HEK293 (cell line): ENCODE results near the gene CD300LG.

ENCODE experiments used
- CTCF ChIA-PET: fragments of 350-600 bp; formaldehyde crosslinking; extraction: SDS; loops from one replicate; lab custom pipeline; 2021; ENCODE audit warnings: antibody characterized with exemption; lab: Yijun Ruan, JAX
- POLR2A ChIA-PET: fragments of 300-600 bp; formaldehyde crosslinking; extraction: SDS; loops from one replicate; lab custom pipeline; 2020; ENCODE audit warnings: antibody characterized with exemption, inconsistent platforms; lab: Yijun Ruan, JAX
- H3K27ac ChIP-seq: fragments of 200-500 bp; sonication (Bioruptor generic); 2 replicates; pipeline ENCODE4 v1.5.1; 2014; ENCODE audit warnings: low read depth, low read length, control low read depth, inconsistent platforms; ENCODE audit errors: extremely low read depth
- H3K36me3 ChIP-seq, 2 experiments: fragments of 200-500 bp in 1 of 2; sonication (Bioruptor generic) in 1 of 2; 1 replicate in 1 of 2; 2 replicates in 1 of 2; pipeline ENCODE4 v1.5.1; 2014 to 2017; ENCODE audit warnings: inconsistent platforms in 2 of 2, low read length in 2 of 2; ENCODE audit not compliant: control insufficient read depth in 2 of 2, insufficient read depth in 1 of 2
- H3K4me1 ChIP-seq: fragments of 200-500 bp; sonication (Bioruptor generic); 2 replicates; pipeline ENCODE4 v1.5.1; 2014; ENCODE audit warnings: mild to moderate bottlenecking, low read length, inconsistent platforms; ENCODE audit not compliant: control insufficient read depth, insufficient read depth
- H3K4me3 ChIP-seq: 2 replicates; pipeline ENCODE4 v1.5.1; 2011; ENCODE audit warnings: low read depth, mild to moderate bottlenecking, control low read depth, low read length, moderate library complexity
- H3K9me3 ChIP-seq: fragments of 200-500 bp; sonication (Bioruptor generic); 2 replicates; pipeline ENCODE4 v1.5.1; 2014; ENCODE audit warnings: low read depth, low read length, inconsistent platforms; ENCODE audit not compliant: control insufficient read depth, insufficient read depth
- BCL11A ChIP-seq: fragments of 450-650 bp; formaldehyde crosslinking; IDR thresholded peaks from 2 replicates; pipeline ENCODE4 v1.5.1; 2016; ENCODE audit warnings: low read depth, missing biosample characterization, missing genetic modification characterization
- EGR2 ChIP-seq: fragments of 450-650 bp; formaldehyde crosslinking; IDR thresholded peaks from 2 replicates; pipeline ENCODE4 v1.5.1; 2016; ENCODE audit warnings: low read depth, missing biosample characterization, missing genetic modification characterization
- KLF1 ChIP-seq: fragments of 450-650 bp; formaldehyde crosslinking; IDR thresholded peaks from 2 replicates; pipeline ENCODE4 v1.5.1; 2016; ENCODE audit warnings: missing biosample characterization, missing genetic modification characterization
- SCRT2 ChIP-seq: fragments of 450-650 bp; formaldehyde crosslinking; IDR thresholded peaks from 2 replicates; pipeline ENCODE4 v1.5.1; 2016; ENCODE audit warnings: missing biosample characterization, missing genetic modification characterization
- YY2 ChIP-seq: fragments of 450-650 bp; formaldehyde crosslinking; IDR thresholded peaks from 2 replicates; pipeline ENCODE4 v1.5.1; 2016; ENCODE audit warnings: missing biosample characterization, missing genetic modification characterization
- ZFHX2 ChIP-seq: fragments of 450-650 bp; formaldehyde crosslinking; conservative IDR thresholded peaks from 2 replicates; pipeline ENCODE4 v1.5.1; 2016; ENCODE audit warnings: missing biosample characterization, missing genetic modification characterization
- ZFP41 ChIP-seq: fragments of 450-650 bp; formaldehyde crosslinking; IDR thresholded peaks from 2 replicates; pipeline ENCODE4 v1.5.1; 2016; ENCODE audit warnings: missing biosample characterization, missing genetic modification characterization, borderline replicate concordance
- ZNF121 ChIP-seq: fragments of 450-650 bp; formaldehyde crosslinking; IDR thresholded peaks from 2 replicates; pipeline ENCODE4 v1.5.1; 2016; ENCODE audit warnings: missing biosample characterization, missing genetic modification characterization
- ZNF169 ChIP-seq: fragments of 450-650 bp; formaldehyde crosslinking; IDR thresholded peaks from 2 replicates; pipeline ENCODE4 v1.5.1; 2016; ENCODE audit warnings: missing biosample characterization, missing genetic modification characterization
- ZNF248 ChIP-seq: fragments of 450-650 bp; formaldehyde crosslinking; IDR thresholded peaks from 2 replicates; pipeline ENCODE4 v1.5.1; 2017; ENCODE audit warnings: missing biosample characterization, missing genetic modification characterization
- ZNF341 ChIP-seq: fragments of 450-650 bp; formaldehyde crosslinking; IDR thresholded peaks from 2 replicates; pipeline ENCODE4; 2016; ENCODE audit warnings: low read depth, missing biosample characterization, missing genetic modification characterization
- ZNF433 ChIP-seq: fragments of 450-650 bp; formaldehyde crosslinking; IDR thresholded peaks from 2 replicates; pipeline ENCODE4 v1.5.1; 2016; ENCODE audit warnings: missing biosample characterization, missing genetic modification characterization, low read depth
- ZNF707 ChIP-seq: fragments of 450-650 bp; formaldehyde crosslinking; IDR thresholded peaks from 2 replicates; pipeline ENCODE4 v1.5.1; 2016; ENCODE audit warnings: missing biosample characterization, missing genetic modification characterization
- TF ChIP-seq, protein P1 (sequence below): fragments of 450-650 bp; formaldehyde crosslinking; IDR thresholded peaks from 2 replicates; pipeline ENCODE4 v1.5.1; 2017; ENCODE audit warnings: missing biosample characterization, mild to moderate bottlenecking, missing genetic modification characterization, moderate library complexity
- TF ChIP-seq, protein P2 (sequence below): fragments of 450-650 bp; formaldehyde crosslinking; IDR thresholded peaks from 2 replicates; pipeline ENCODE4 v1.5.1; 2016; ENCODE audit warnings: missing biosample characterization, missing genetic modification characterization
- TF ChIP-seq, protein P3 (sequence below): fragments of 450-650 bp; formaldehyde crosslinking; IDR thresholded peaks from 2 replicates; pipeline ENCODE4 v1.5.1; 2016; ENCODE audit warnings: missing biosample characterization, missing genetic modification characterization
- TF ChIP-seq, protein P4 (sequence below): fragments of 450-650 bp; formaldehyde crosslinking; optimal IDR thresholded peaks from 2 replicates; pipeline ENCODE3; 2016; ENCODE audit warnings: missing biosample characterization, mild to moderate bottlenecking, missing genetic modification characterization
- TF ChIP-seq, protein P5 (sequence below): fragments of 450-650 bp; formaldehyde crosslinking; IDR thresholded peaks from 2 replicates; pipeline ENCODE4 v1.5.0; 2017; ENCODE audit warnings: missing biosample characterization, missing genetic modification characterization, borderline replicate concordance
- TF ChIP-seq, protein P6 (sequence below): fragments of 450-650 bp; formaldehyde crosslinking; IDR thresholded peaks from 2 replicates; pipeline ENCODE4 v1.5.1; 2017; ENCODE audit warnings: missing biosample characterization, missing genetic modification characterization

Gene CD300LG

DNA sequence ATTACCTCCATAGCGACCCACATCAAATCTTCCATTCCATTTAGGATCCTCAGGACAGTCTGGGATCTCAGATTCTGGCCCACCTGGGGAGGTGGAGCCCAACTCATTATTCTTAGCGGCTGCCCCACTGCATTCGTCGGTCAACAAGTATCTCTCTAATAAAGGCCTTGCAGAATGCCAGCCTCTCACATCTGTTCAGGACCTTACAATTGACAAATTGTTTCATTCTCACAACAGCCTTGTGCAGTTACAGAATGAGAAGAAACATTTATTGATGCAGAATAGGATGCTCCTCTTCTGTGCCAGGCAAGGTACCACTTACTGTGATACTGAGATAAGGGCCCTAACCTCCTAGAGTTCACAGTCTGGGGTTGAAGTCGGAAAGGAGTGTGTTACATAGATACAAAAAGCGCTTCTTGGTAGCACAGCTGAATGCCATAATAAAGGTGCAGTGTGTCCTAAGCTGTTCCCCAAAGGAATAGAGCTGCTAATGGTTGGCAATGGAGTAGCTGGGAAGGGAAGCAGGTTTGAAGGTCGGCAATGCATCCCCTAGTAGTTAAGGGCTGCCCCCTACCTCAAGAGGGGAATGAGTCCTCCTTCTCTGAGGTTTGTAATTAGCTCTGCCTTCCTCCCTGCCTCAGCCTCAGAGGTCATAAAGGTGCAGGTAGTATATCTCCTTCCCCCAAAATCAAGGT, 62.7 kb downstream of the CD300LG start (continued):
- TF ChIP-seq, protein P1, sequence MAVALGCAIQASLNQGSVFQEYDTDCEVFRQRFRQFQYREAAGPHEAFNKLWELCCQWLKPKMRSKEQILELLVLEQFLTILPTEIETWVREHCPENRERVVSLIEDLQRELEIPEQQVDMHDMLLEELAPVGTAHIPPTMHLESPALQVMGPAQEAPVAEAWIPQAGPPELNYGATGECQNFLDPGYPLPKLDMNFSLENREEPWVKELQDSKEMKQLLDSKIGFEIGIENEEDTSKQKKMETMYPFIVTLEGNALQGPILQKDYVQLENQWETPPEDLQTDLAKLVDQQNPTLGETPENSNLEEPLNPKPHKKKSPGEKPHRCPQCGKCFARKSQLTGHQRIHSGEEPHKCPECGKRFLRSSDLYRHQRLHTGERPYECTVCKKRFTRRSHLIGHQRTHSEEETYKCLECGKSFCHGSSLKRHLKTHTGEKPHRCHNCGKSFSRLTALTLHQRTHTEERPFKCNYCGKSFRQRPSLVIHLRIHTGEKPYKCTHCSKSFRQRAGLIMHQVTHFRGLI: no peak
- TF ChIP-seq ZNF169 (tag by site-specific recombination) (no peak), ZNF341 (tag by site-specific recombination) (no peak), YY2 (tag by site-specific recombination) (no peak), ZFP41 (tag by site-specific recombination) (no peak)
- TF ChIP-seq, protein P2, sequence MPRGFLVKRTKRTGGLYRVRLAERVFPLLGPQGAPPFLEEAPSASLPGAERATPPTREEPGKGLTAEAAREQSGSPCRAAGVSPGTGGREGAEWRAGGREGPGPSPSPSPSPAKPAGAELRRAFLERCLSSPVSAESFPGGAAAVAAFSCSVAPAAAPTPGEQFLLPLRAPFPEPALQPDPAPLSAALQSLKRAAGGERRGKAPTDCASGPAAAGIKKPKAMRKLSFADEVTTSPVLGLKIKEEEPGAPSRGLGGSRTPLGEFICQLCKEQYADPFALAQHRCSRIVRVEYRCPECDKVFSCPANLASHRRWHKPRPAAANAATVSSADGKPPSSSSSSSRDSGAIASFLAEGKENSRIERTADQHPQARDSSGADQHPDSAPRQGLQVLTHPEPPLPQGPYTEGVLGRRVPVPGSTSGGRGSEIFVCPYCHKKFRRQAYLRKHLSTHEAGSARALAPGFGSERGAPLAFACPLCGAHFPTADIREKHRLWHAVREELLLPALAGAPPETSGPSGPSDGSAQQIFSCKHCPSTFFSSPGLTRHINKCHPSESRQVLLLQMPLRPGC: no peak

DNA sequence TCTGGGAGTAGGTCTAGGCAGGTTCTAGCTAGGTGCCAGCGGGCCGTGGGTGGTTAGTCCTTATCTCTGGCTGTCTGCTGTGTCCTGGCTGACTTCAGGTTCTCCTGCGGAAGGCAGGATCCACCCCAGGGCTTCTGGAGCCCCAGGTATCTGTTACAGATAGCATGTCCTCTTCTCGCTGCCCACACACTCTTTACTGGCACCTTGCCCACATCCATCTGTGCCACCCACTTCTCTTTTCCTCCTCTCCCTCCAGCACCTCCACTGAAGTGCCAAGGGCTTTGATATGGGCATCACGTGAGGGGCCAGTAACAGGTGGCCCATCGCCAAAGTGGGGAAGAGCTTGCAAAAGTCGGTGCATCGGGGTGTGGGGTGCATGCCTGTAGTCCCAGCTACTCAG, 64.9 kb downstream of the CD300LG start:
- TF ChIP-seq ZFHX2 (tag by site-specific recombination) (peak; percentile 83), BCL11A (tag by site-specific recombination) (no peak), EGR2 (tag by site-specific recombination) (peak; percentile 83), SCRT2 (peak; percentile 82)
- TF ChIP-seq, all 188 proteins: peak for 3
- Histone ChIP-seq H3K36me3 (no peaks in the 10 kb centered on the region), H3K4me3 (no peak overlapping the region), H3K9me3 (no peaks in the 10 kb centered on the region), H3K27ac (no peak overlapping the region), H3K4me1 (peaks cover 8% of the 10 kb centered on the region; the same call in 1 of the 2 replicates)
- POLR2A ChIA-PET: no interaction called here
- CTCF ChIA-PET: interaction anchor here (0.6 to 5.6 kb wide), 5 partner anchors 12 to 92 kb away, joined by 3 to 53 read pairs (median 39); partner anchors contain the start of gene PPY

DNA sequence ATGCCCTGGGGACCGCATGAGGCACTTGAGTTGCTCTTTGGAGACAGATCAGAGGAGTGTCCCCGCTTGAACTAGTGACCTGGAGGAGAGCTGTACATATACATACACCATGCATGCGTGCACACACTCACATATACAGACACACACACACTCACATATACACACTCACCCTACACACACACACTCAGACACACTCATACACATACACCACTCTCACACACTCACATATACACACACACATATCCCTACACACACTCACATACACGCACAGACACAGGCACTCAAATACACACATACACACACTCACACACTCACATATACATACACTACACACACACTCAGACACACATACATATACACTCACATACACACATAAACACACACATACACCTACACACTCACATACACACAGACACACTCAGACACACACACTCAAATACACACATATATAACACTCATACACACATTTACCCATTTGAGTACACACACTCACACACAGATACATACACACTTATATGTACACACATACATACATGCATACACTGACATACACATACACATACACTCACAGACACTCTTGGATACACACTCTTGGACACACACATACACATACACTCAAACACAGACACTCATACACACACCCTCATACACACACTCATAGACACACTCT, 65.8 kb downstream of the CD300LG start:
- H3K4me1 ChIP-seq: peaks cover 8% of the 10 kb centered on the region; the same call in 1 of the 2 replicates
- H3K36me3 ChIP-seq: no peaks in the 10 kb centered on the region
- H3K27ac ChIP-seq: no peak overlapping the region
- H3K9me3 ChIP-seq: no peaks in the 10 kb centered on the region
- POLR2A ChIA-PET: no interaction called here
- H3K4me3 ChIP-seq: no peak overlapping the region
- CTCF ChIA-PET: interaction anchor here (0.5 to 4.9 kb wide), 3 partner anchors 31 to 131 kb away, joined by 4 to 53 read pairs (median 21); partner anchors contain the start of gene PPY
- TF ChIP-seq, protein P3, sequence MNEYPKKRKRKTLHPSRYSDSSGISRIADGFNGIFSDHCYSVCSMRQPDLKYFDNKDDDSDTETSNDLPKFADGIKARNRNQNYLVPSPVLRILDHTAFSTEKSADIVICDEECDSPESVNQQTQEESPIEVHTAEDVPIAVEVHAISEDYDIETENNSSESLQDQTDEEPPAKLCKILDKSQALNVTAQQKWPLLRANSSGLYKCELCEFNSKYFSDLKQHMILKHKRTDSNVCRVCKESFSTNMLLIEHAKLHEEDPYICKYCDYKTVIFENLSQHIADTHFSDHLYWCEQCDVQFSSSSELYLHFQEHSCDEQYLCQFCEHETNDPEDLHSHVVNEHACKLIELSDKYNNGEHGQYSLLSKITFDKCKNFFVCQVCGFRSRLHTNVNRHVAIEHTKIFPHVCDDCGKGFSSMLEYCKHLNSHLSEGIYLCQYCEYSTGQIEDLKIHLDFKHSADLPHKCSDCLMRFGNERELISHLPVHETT (tag by site-specific recombination): no peak
- TF ChIP-seq ZNF121 (tag by site-specific recombination): no peak
- TF ChIP-seq KLF1 (tag by site-specific recombination): no peak
- no peak for TF ChIP-seq ZNF433
- TF ChIP-seq ZNF248 (tag by site-specific recombination): peak; percentile 56; the same call in 1 of the 2 replicates
- TF ChIP-seq, protein P4, sequence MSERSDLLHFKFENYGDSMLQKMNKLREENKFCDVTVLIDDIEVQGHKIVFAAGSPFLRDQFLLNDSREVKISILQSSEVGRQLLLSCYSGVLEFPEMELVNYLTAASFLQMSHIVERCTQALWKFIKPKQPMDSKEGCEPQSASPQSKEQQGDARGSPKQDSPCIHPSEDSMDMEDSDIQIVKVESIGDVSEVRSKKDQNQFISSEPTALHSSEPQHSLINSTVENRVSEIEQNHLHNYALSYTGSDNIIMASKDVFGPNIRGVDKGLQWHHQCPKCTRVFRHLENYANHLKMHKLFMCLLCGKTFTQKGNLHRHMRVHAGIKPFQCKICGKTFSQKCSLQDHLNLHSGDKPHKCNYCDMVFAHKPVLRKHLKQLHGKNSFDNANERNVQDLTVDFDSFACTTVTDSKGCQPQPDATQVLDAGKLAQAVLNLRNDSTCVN (tag by site-specific recombination): peak; percentile 16
- TF ChIP-seq, protein P5, sequence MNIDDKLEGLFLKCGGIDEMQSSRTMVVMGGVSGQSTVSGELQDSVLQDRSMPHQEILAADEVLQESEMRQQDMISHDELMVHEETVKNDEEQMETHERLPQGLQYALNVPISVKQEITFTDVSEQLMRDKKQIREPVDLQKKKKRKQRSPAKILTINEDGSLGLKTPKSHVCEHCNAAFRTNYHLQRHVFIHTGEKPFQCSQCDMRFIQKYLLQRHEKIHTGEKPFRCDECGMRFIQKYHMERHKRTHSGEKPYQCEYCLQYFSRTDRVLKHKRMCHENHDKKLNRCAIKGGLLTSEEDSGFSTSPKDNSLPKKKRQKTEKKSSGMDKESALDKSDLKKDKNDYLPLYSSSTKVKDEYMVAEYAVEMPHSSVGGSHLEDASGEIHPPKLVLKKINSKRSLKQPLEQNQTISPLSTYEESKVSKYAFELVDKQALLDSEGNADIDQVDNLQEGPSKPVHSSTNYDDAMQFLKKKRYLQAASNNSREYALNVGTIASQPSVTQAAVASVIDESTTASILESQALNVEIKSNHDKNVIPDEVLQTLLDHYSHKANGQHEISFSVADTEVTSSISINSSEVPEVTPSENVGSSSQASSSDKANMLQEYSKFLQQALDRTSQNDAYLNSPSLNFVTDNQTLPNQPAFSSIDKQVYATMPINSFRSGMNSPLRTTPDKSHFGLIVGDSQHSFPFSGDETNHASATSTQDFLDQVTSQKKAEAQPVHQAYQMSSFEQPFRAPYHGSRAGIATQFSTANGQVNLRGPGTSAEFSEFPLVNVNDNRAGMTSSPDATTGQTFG: no peak
- TF ChIP-seq ZNF707 (tag by site-specific recombination): no peak
- TF ChIP-seq, protein P6, sequence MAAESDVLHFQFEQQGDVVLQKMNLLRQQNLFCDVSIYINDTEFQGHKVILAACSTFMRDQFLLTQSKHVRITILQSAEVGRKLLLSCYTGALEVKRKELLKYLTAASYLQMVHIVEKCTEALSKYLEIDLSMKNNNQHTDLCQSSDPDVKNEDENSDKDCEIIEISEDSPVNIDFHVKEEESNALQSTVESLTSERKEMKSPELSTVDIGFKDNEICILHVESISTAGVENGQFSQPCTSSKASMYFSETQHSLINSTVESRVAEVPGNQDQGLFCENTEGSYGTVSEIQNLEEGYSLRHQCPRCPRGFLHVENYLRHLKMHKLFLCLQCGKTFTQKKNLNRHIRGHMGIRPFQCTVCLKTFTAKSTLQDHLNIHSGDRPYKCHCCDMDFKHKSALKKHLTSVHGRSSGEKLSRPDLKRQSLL: no peak
- TF ChIP-seq EGR2 (tag by site-specific recombination): peak; percentile 9; the same call in 1 of the 2 replicates
